HG03469 (cell line): ENCODE measurements around the gene PPP2R2C.
A peak's percentile ranks its signal among the peaks of the same experiment; 100 is the strongest.

Source experiments
- ATAC-seq: cut with Tn5 transposase; IDR thresholded peaks from one replicate; pipeline ENCODE4 v1.9.1; 2021; ENCODE audit warnings: mild to moderate bottlenecking, moderate library complexity, moderate number of reproducible peaks; ENCODE audit not compliant: unreplicated experiment

PPP2R2C gene

GRCh38 chr4:6426571-6427438 is 45.6 kb downstream of the PPP2R2C start:
- no peak for ATAC-seq

- ATAC-seq, result no peak
Observed at GRCh38 chr4:6425911-6426310, 46.5 kb downstream of the PPP2R2C start.

GRCh38 chr4:6425336-6425735 is 47.1 kb downstream of the PPP2R2C start:
- no peak for ATAC-seq

GRCh38 chr4:6424425-6424824 is 48.0 kb downstream of the PPP2R2C start:
- no peak for ATAC-seq

- ATAC-seq, result peak; percentile 98
Observed at GRCh38 chr4:6423575-6423974, 48.8 kb downstream of the PPP2R2C start.

- no peak for ATAC-seq
Observed at GRCh38 chr4:6422866-6423265, 49.5 kb downstream of the PPP2R2C start.

GRCh38 chr4:6422105-6422504 is 50.3 kb downstream of the PPP2R2C start:
- no peak for ATAC-seq

- no peak for ATAC-seq
Observed at GRCh38 chr4:6421397-6421796, 51.0 kb downstream of the PPP2R2C start.

GRCh38 chr4:6420972-6421371 is 51.4 kb downstream of the PPP2R2C start:
- no peak for ATAC-seq

GRCh38 chr4:6420036-6420435 is 52.4 kb downstream of the PPP2R2C start:
- ATAC-seq, result no peak

- ATAC-seq, result no peak
Observed at GRCh38 chr4:6419452-6420028, 52.9 kb downstream of the PPP2R2C start.

- no peak for ATAC-seq
Observed at GRCh38 chr4:6418193-6418755, 54.1 kb downstream of the PPP2R2C start.

GRCh38 chr4:6417516-6418050 is 54.8 kb downstream of the PPP2R2C start:
- ATAC-seq, result no peak

- ATAC-seq, result no peak
Observed at GRCh38 chr4:6416518-6417286, 55.7 kb downstream of the PPP2R2C start.

- ATAC-seq, result no peak
Observed at GRCh38 chr4:6415031-6415705, 57.2 kb downstream of the PPP2R2C start.

GRCh38 chr4:6414578-6414977 is 57.8 kb downstream of the PPP2R2C start:
- no peak for ATAC-seq

GRCh38 chr4:6410664-6411063 is 61.8 kb downstream of the PPP2R2C start:
- ATAC-seq, result no peak

GRCh38 chr4:6410068-6410467 is 62.3 kb downstream of the PPP2R2C start:
- no peak for ATAC-seq

- ATAC-seq, result no peak
Observed at GRCh38 chr4:6409381-6409780, 63.0 kb downstream of the PPP2R2C start.

GRCh38 chr4:6408263-6408662 is 64.2 kb downstream of the PPP2R2C start:
- no peak for ATAC-seq

- no peak for ATAC-seq
Observed at GRCh38 chr4:6405397-6405706, 67.1 kb downstream of the PPP2R2C start.
